GF-D8 (cell line): ENCODE measurements around the gene DLG2.
"Not testable (repeated sequence)": the region's sequence is repeated elsewhere in the genome, so short reads cannot be mapped to it uniquely, and the experiment has no call there.

ENCODE experiments used
- DNase-seq: peaks from one replicate; lab custom pipeline; 2025; lab: John Stamatoyannopoulos, UW

Gene DLG2

GRCh38 chr11:85316967-85317366 lies 310.2 kb downstream of the DLG2 start:
- peak; percentile 57 for DNase-seq

GRCh38 chr11:85313741-85314140 lies 313.4 kb downstream of the DLG2 start:
- no peak for DNase-seq

DNA sequence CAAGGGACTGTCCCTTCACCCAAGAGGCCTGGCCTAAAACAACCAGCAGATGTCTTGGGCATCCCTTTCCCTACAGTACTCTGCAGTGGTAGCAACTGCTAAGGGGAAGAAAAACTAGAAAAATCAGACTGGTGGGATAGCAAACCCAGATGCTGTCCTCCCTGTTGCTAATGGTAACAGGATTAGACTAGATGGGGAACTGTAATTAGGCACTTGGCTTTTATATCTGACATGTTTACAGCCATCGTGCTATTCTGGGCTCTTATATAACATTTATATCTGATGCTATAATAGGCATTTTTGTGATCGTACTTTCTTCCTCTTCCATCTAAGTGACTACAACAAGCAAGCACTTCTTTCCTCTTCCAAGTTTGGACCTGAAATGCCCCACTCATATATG lies 316.7 kb downstream of the DLG2 start:
- DNase-seq, result no peak

DNA sequence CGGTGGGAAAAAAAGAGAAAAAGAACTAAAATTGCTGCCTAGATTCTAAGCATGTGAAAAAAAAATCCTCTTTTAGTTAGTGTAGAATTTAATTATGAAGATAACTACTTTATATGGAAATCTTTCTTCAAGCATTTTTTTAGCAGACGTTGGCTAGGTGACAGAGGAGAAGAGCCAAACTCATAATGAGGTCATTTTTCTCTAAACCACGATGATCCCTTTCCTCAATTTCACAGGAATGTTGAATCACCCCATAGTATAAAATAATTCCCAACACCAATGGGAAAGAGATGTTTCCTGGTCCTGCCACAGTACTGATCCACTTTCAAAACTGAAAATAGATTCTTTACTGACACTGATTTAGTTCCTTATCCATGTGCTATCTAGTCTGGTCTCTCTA lies 319.8 kb downstream of the DLG2 start:
- DNase-seq, result no peak

- no peak for DNase-seq
Measured at GRCh38 chr11:85301895-85302678, 325.1 kb downstream of the DLG2 start.

DNA sequence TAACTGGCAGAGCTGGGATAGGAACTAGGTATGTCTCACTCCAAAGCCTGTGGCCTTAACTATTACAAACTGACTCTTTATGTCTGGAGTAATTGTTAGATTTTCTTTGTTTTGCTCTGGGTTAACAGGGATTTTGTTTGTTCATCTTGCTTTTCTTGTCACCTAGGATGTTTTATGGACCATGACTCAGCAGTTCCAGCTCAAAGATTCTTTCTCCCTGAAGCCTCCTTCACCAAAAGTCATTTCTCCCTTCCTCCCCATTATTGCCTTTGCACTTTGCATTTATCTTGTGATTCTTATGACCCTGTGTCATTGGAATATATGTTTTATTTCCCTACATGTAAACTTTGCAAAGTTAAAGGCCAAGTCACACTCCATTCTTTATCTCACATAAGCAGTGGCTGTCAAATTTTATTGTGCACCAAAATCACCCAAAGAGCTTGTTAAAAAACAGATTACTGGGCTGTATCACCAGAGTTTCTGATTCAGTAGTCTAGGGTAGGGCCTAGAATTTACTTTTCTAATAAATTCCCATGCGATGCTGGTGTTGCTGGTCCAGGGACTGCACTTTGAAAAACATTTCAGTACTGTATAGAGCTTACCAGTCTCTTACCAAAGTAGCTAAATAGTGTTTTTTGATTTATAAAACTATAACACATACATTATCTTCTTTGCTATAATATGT lies 327.7 kb downstream of the DLG2 start:
- no peak for DNase-seq

DNA sequence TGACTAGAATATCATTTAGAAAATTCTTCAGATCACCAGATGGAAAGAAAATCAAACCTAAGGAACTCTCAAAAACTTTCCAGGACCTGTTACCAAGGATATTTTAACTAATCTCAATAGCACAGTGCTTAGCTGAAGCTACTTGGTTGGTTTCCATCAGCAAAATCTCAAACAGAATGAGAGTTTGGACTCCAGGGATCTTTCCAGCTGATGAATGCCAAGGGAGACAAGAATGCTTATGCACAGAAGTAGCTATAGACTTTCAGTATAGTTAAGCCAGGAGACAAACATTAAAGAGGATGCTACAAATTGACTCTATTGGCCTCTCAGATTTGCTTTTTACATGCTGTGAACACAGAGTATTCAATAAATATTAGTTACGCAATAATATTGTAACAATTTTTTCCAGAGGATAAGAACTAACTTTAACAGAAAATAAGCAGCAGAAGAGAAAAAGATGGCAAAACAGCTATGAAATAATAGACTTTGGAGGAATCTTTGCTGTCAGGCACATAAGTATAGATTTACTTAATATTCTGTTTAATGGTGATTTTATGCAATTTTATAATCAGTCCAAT lies 331.4 kb downstream of the DLG2 start:
- DNase-seq, result no peak

DNA sequence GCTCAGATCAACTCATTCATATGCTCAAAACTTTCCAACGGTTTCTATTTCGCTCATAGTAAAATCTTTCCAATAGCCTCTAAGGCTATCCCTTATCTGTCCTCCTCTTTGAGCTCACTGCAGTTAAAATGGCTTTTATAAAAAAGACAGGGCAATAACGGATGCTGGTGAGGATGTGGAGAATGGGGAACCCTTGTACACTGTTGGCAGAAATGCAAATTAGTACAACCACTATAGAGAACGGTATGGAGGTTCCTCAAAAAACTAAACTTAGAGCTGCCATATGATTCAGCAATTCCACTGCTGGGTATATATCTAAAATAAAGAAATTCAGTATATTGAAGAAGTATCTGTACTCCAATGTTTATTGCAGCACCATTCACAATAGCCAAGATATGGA lies 345.6 kb downstream of the DLG2 start:
- DNase-seq, result no peak

GRCh38 chr11:85279267-85279666 lies 347.9 kb downstream of the DLG2 start:
- no peak for DNase-seq

DNA sequence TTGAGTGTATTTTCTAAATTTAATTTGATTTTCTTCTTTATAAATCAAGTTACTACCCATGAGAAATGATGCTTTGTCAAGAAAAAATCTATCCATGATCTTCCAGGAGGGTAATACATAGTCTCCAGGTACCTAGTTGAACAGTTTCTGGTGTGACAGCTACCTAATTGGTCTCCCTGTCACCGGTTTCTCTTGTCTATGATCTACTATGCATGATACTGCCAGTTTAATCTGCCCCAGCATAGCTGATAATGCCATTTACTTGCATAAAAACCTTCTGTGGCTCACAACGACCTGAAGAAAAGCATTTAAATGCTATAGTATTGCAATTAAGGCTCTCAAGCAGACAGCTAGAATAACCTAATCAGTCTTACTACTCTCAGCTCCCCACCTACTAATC lies 349.5 kb downstream of the DLG2 start:
- DNase-seq, result no peak

- DNase-seq, result no peak
Measured at GRCh38 chr11:85276332-85276731, 350.8 kb downstream of the DLG2 start.

GRCh38 chr11:85270315-85270714 lies 356.8 kb downstream of the DLG2 start:
- DNase-seq, result not testable (repeated sequence)

- no peak for DNase-seq
Measured at GRCh38 chr11:85269109-85269508, 358.0 kb downstream of the DLG2 start.

GRCh38 chr11:85266646-85267045 lies 360.5 kb downstream of the DLG2 start:
- DNase-seq, result peak; percentile 34

DNA sequence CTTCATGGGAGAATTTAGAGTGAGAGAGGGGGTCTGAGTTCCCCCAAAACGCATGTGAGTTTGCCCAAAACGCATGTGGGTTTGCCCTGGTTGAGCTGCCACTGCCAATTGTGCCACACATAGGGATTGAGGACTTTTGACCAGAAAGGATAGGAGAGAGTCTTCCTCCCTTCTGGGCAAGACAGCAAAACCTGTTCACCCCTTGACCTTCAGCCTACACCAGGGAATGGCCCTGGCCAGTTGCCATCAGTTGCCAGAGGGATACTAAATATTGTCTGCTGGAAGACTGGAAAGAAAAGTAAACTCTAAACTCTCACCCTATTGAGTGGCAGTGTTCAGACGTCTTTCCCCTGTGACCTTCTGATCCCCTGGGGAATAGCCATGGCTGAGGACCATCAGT lies 363.8 kb downstream of the DLG2 start:
- no peak for DNase-seq

- no peak for DNase-seq
Measured at GRCh38 chr11:85257837-85258236, 369.3 kb downstream of the DLG2 start.

GRCh38 chr11:85256433-85256832 lies 370.7 kb downstream of the DLG2 start:
- DNase-seq, result no peak

DNA sequence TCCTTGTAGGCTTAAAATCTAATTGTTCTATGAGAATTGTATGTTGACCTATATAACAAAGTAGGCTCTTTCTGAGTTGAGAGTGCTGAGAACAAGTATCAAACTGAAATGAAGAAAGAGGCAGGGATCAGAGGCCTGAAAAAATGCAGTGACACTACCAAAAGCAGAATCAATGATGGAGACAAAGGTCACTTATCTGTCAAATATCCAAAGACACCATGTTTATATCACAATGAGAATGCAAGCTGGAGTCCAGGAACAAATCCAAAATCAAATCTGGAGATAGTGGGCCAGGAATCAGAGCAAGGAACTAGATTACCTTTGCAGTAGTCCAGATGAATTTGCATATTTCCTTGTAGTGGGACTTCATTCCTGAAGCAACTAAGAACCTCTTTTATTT lies 377.7 kb downstream of the DLG2 start:
- DNase-seq, result no peak

DNA sequence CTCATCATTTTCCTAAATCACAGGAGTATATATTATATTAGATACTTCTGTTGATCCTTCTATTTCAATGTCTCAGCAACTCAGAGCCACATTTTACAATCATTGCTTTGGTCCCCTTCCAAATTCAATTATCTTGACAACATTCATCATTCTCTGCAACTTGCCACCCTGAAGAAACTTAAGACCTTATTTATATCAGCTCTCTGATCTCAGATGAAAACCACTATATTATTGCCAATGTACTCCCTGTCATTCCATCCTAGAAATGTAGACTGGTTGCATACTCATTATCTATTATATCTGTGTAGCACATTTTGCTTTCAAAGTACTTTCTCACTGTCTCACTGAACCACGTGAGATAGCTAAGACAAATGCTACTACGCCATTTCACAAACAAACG lies 379.3 kb downstream of the DLG2 start:
- DNase-seq, result no peak

GRCh38 chr11:85238906-85239305 lies 388.2 kb downstream of the DLG2 start:
- no peak for DNase-seq

DNA sequence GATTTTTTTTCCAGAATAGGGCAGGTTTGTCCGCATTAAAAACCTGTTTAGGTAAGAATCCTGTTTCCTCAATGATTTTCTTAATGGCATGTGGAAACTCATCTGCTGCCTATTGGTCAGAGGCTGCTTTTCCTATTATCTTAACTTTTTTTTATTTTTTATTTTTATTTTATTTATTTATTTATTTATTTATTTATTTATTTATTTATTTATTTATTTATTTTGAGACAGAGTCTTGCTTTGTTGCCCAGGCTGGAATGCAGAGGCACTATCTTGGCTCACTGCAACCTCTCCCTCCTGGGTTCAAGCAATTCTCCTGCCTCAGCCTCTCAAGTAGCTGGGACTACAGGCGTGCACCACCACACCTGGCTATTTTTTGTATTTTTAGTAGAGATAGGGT lies 389.1 kb downstream of the DLG2 start:
- not testable (repeated sequence) for DNase-seq

- DNase-seq, result no peak
Measured at GRCh38 chr11:85236211-85236610, 390.9 kb downstream of the DLG2 start.

DNA sequence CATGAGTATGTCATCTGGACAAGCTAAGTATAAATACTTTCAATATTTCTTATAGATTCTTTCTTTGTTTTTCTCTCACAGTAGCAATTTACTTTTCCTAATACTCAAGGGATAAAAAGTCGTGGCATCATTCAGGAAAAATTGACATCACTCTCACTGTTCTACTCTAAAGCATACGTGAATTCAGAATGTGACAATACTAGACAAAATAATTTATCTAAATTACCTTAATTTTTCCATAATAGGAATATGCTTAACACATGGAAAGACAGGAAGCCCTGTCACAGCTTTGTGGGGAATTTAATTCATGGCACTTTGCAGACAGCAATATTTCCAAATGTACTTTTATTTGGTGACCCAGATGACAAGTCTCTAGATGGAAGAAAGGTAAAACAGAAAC lies 394.6 kb downstream of the DLG2 start:
- DNase-seq, result no peak
